ENCODE data around the gene RAD51AP1.

The RAD51AP1 gene

GRCh38 chr12:4545195-4545594, 6.5 kb downstream of the RAD51AP1 start:
- no peak for DNase-seq (ENCODE audit: low spot score)
- no peak for FAIRE-seq

GRCh38 chr12:4552191-4552590, 13.5 kb downstream of the RAD51AP1 start:
- no peak for DNase-seq (ENCODE audit: low spot score)
- no peak for FAIRE-seq

DNA sequence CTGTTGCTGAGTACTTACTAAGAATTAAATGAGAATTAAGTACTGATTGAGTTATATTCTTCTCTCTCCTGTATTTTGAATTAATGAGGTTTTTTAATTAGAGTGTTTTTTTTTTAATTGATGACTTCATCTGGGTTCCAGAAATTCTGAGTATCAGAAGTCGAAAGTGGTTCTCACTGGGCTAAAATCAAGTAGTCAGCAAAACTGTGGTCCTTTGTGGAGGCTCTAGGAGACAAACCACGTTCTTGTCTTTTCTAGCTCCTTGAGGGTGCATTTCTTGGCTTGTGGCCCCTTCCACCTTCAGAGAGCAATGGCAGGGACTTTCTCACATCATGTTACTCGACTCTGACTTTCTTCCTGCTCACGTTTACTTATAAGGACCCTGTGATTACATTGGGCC, 15.3 kb downstream of the RAD51AP1 start:
- no peak for FAIRE-seq
- DNase-seq (ENCODE audit: low spot score): no peak

DNA sequence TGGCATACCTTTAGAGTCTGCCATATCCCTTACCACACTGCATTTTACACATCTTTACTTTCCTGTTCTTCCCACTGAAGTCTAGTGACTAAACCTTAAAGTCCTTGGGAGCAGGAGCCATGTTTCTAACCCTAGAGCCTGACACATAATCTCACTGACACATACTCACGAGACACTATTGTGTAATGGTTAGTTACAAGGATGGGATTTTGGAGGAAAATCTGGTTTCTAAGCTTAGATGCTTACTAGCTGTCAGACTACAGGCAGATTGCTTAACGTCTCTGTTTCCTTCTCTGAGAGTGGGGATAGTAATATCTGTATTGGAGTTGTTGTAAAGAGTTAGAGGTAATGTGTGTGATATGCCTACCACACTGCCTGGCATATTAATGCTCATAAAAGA, 17.1 kb downstream of the RAD51AP1 start:
- DNase-seq (ENCODE audit: low spot score) (no peak), FAIRE-seq (no peak)

DNA sequence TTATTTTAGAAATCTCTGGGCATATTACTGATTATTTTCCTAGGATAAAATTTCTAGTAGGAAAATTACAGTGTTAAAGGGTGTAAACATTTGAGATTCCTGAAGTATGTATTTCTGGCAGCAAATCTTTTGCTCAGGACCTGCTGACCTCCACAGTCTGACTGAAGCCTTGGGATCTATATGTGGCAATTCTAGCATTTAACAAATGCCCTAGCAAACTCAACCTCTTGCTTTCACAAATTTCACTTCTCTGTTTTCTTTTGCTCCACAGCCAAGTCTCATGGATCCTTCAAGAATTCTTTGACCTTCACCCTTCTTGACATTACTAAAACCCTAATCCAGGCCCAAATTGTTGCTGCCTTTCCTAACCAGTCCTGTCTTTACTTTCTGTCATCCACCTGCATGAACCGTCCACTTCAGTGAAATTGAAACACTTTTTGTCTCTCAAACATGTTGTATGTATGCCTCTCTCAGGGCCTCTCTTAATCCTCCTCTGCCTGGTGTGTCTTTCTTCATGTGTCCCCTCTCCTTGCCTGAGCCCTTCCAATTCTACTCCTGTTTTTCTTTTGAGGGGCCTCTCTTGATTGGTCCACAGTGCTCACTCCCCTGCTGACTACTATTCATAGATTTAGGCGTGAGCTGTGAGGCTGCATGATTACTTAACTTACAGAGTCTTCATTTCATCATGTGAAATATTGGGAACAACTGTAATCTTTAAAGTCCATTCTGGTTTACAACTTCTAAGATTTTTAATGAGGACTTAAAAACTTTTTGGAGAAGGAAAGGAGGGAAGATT, 18.2 kb downstream of the RAD51AP1 start:
- FAIRE-seq: no peak
- DNase-seq (ENCODE audit: low spot score): no peak

DNA sequence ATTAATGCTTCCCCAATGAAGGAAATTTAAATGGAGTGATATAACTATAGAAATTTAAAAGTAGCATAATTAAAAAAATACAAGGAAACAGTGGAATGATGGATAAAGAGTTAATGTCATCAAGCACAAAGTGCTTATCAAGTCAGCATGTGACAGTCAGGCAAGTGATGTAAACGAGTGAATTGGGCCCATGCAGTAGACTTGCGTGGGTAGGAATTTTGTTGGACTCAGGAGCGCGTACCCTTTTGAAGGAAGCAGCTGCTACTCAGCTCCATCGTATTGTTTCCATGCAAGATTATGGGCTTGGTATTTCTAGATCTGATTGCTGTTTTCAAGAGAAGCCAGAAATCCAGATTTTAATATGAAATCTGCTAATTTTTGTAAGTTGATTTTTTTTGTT, 18.9 kb downstream of the RAD51AP1 start:
- no peak for FAIRE-seq
- no peak for DNase-seq (ENCODE audit: low spot score)

- DNase-seq (ENCODE audit: low spot score): no peak
- no peak for FAIRE-seq
These were observed 19.5 kb downstream of the RAD51AP1 start for GRCh38 chr12:4558171-4558570.

GRCh38 chr12:4562034-4562657, 23.5 kb downstream of the RAD51AP1 start, which contains the start of gene DYRK4:
TSS of gene DYRK4 (plus strand) at chr12:4562208. CDS start at chr12:4562246, 38 bp downstream.
- FAIRE-seq (no peak), DNase-seq (ENCODE audit: low spot score) (no peak)

GRCh38 chr12:4563336-4563735, 24.6 kb downstream of the RAD51AP1 start:
- no peak for DNase-seq (ENCODE audit: low spot score)
- no peak for FAIRE-seq

DNA sequence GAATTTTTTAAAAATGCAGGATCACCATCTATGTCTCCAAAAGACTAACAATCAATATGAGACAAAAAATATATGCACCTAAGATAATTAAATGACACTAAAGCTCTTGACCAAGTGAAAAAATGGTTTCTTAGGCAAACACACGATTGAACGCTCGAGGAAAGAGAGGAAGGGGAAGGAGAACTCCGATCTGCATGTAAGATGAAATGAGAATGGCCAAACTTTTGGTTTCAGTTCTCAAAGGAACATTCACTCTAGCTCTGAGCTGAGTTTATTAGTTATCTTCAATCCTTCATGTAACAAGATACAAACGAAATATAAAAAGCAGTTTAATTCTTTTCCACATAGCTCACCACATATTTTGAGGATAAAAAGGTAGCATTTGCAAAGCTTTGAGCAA, 26.1 kb downstream of the RAD51AP1 start:
- FAIRE-seq (no peak), DNase-seq (ENCODE audit: low spot score) (no peak)

DNA sequence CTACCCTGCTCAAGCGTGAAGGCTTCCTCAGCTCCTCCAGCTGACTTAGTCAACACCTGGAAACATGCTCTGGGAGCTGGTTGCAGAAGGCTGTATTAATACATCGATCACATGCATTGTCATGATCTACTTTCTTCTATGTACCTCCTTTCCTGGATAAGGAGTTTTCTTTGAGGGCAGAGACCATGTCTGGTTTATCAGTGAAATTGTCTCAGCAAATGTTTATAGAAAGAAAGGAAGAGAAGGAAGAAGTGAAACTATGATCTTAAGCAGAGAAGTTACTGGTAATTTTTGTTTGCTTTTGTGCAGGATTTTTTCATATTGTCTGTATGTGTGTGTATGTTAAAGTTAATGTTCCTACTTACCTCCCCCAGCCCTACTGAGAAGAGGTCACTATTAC, 27.8 kb downstream of the RAD51AP1 start:
- FAIRE-seq (no peak), DNase-seq (ENCODE audit: low spot score) (no peak)

DNA sequence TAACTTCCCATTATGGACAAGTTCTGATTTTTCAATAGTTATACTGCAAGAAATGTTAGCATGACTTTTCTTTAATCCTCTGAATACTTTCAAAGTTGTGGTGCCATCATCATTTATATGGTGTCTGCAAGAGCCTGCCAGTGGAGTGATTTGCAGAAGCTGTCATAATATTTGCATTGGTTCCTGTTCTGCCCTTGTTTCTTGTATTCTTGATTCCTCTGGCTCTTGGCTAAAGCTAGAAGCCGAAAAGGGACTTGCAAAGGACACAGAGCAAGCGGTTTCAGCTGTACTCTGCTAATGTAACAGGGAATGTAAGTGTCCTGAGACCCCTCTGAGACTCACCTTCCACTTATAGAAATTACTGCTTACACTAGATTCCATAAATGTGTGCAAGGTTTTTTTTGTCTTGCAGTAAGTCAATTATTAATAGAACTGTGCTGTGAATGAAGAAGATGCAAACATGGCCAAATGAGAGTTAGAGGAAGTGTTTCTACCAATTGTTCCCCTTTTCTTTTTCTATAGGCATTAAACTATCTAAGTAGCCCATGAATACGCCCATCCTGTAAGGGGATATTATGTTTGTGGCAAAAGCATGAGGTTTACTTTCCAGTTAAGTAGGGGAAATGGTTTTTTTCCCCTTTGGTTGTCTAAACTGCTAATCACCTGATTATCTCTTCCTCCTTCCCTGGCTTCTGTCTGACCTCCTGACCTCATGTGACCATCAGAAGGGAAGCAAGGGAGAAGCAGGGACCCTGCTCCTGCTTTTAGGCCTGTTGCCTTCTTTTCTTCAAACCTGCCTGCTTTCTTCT, 28.6 kb downstream of the RAD51AP1 start:
- DNase-seq (ENCODE audit: low spot score) (no peak), FAIRE-seq (no peak)

DNA sequence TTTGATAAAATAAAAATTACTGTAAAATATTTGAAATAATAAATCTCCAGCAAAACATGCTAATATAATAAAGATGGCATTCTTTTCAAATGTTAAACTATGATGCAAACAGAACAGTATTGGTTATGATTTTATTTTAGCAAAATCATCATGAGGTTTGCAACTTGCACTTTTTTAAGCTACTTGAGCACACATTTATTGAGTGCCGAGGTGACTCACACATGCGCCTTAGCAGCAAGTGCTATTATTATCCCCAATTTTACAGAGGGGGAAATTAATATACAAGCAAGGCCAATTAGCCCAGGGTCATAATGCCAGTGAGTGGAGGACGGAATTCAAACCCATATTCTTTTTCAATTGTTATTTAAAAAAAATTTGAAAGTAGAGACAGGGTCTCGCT, 30.6 kb downstream of the RAD51AP1 start:
- DNase-seq (ENCODE audit: low spot score): no peak
- no peak for FAIRE-seq

DNA sequence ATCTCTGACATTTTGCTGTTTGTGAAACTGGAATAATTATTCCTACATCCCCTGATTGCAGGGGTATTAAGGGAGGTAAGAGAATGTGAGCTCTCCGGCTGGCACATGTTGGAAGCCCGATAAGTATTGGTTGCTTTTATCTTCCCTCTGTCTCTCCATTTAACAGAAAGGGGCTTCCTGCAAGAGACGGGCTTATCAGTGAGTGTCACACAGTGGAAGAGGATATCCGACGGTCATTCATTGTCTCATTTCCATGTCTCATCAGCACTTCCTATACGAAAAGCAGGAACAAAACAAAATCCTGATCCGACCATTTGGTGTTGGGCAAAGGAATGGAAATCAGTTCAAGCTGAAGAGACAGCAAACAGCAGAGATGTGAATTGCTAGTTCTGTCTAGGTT, 34.0 kb downstream of the RAD51AP1 start:
- no peak for FAIRE-seq
- DNase-seq (ENCODE audit: low spot score): no peak

DNA sequence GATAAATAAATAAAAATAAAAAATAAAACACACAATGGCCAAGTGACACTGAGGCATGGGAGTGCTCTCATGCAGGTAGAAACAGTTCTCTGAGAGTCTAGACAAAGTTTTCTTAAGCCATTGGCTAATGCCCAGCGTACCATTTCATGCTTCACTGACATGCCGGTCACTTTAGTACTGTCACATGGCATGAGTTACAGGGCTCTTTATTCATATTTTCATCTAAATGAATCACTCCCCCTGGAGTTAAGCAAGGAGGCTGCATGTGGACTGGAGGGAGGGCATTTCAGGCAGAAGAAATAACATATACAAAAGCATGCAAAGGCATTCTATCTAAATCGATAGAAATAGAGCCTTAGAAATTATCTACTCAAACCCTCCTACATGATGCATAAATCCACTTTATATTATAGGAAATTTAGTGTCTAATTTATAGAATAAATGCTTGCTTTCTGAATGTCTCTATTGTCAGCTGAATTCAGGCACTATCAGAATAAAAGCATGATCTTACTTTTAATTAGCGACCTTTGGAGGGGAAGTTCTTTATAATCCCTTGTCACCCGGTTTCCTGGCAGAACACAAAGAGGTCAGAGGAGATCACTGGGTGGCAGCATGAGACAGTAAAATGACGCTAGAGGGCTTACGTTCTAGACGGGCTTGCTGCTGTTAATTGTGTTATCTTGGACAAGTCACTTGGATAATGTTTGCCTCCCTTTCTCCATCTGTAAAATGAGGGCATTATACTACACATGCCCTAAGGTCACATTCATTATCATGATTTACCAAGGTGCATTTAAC, 40.8 kb downstream of the RAD51AP1 start:
- FAIRE-seq (no peak), DNase-seq (ENCODE audit: low spot score) (peak; percentile 6)

DNA sequence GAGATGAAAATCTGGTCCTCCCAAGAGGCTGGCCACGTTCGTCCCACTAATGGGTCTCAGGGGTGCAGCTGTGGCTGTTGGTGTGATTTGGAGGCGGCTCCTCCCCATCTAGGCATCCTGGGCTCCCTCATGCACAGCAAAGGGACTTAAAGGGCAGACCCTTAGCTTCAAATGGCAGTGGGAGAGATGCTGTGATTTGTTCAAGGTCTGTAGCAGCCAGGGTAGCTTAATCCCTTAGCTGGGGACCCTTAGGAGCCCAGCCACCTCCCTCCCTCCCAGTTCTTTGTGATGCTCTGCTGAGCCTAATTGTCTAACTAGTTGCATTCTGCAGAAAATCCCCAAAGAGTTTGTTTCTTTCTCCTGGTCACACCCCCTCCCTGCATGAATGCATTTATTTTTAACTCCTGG, 41.6 kb downstream of the RAD51AP1 start:
- no peak for DNase-seq (ENCODE audit: low spot score)
- no peak for FAIRE-seq

DNA sequence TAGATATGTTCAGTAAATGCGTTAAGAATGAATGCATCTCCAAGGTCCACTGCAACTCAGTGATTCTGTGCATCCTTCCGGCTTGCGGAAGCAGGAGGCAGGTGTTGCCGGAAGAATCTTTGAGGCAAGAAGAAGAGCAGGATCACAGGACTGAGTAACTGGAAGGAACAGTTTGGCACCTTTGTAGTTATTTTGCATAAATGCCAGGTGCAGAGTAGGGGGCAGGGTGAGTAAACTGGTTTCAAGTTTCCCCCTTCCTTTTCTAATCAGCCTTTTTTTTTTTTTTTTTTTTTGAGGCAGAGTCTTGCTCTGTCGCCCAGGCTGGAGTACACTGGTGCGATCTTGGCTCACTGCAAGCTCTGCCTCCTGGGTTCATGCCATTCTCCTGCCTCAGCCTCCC, 45.6 kb downstream of the RAD51AP1 start:
- DNase-seq (ENCODE audit: low spot score): no peak
- FAIRE-seq: no peak

GRCh38 chr12:4584896-4585295, 46.2 kb downstream of the RAD51AP1 start:
- FAIRE-seq (no peak), DNase-seq (ENCODE audit: low spot score) (no peak)

- DNase-seq (ENCODE audit: low spot score) (no peak), FAIRE-seq (no peak)
These were observed 47.8 kb downstream of the RAD51AP1 start for GRCh38 chr12:4586500-4586899.

GRCh38 chr12:4587108-4587507, 48.4 kb downstream of the RAD51AP1 start:
- DNase-seq (ENCODE audit: low spot score) (no peak), FAIRE-seq (no peak)

- DNase-seq (ENCODE audit: low spot score): no peak
- FAIRE-seq: no peak
These were observed 50.2 kb downstream of the RAD51AP1 start for GRCh38 chr12:4588916-4589315.

Data from RCC 7860 (cell line).